ENCODE data around the gene CHMP4A. TPM values are rescaled to one million over a fixed set of nuclear protein-coding genes. Genes with fewer than 3 reads are reported as not detected.
A peak's percentile ranks its signal among the peaks of the same experiment; 100 is the strongest.

CHMP4A gene
- total RNA-seq, 1 experiment from 2014 or later, result 56.7 TPM

GRCh38 chr14:24236689-24237462, 23.6 kb upstream of the CHMP4A start:
- peaks cover 13% of the 10 kb centered on the region for H3K4me1 ChIP-seq (ENCODE audit: insufficient read depth, low read length, poor library complexity, severe bottlenecking)
- no TSS peak for BruUV-seq (replicated peaks)
- peaks cover 60% of the 10 kb centered on the region for H3K36me3 ChIP-seq (ENCODE audit: insufficient read depth, low read length, poor library complexity, severe bottlenecking)
- ChIA-PET CTCF (no interaction called here), POLR2A (ENCODE audit: low non-redundant PET) (no interaction called here)
- H3K27ac ChIP-seq (ENCODE audit: low read depth, low read length, poor library complexity, severe bottlenecking), result no peak overlapping the region
- no peaks in the 10 kb centered on the region for H3K9me3 ChIP-seq (ENCODE audit: low read depth, low read length, poor library complexity, severe bottlenecking)
- no peak for DNase-seq (ENCODE audit: low spot score)
- intact Hi-C loops (cut with micrococcal nuclease; ENCODE audit: unreplicated experiment), result no loop called here
- no peaks in the 10 kb centered on the region for H3K27me3 ChIP-seq (replicated peaks; ENCODE audit: insufficient read depth, low read depth, low read length, poor library complexity)
- TF ChIP-seq EZH2 (IDR thresholded peaks at IDR 0.05; ENCODE audit: borderline replicate concordance, low read depth, low read length, poor library complexity, severe bottlenecking) (no peak), CTCF (conservative IDR thresholded peaks at IDR 0.05; ENCODE audit: low read depth, low read length) (no peak)
- H3K4me3 ChIP-seq (ENCODE audit: low read depth, low read length, poor library complexity, severe bottlenecking), result no peak overlapping the region

GRCh38 chr14:24235804-24236688, 22.8 kb upstream of the CHMP4A start:
- Histone ChIP-seq H3K27ac (ENCODE audit: low read depth, low read length, poor library complexity, severe bottlenecking) (no peak overlapping the region), H3K9me3 (ENCODE audit: low read depth, low read length, poor library complexity, severe bottlenecking) (no peaks in the 10 kb centered on the region), H3K4me1 (ENCODE audit: insufficient read depth, low read length, poor library complexity, severe bottlenecking) (peaks cover 12% of the 10 kb centered on the region), H3K4me3 (ENCODE audit: low read depth, low read length, poor library complexity, severe bottlenecking) (no peak overlapping the region), H3K36me3 (ENCODE audit: insufficient read depth, low read length, poor library complexity, severe bottlenecking) (peaks cover 60% of the 10 kb centered on the region), H3K27me3 (replicated peaks; ENCODE audit: insufficient read depth, low read depth, low read length, poor library complexity) (no peaks in the 10 kb centered on the region)
- intact Hi-C loops (cut with micrococcal nuclease; ENCODE audit: unreplicated experiment), result no loop called here
- DNase-seq (ENCODE audit: low spot score), result no peak
- POLR2A ChIA-PET (ENCODE audit: low non-redundant PET), result no interaction called here
- TF ChIP-seq CTCF (conservative IDR thresholded peaks at IDR 0.05; ENCODE audit: low read depth, low read length), result no peak
- no peak for TF ChIP-seq EZH2 (IDR thresholded peaks at IDR 0.05; ENCODE audit: borderline replicate concordance, low read depth, low read length, poor library complexity, severe bottlenecking)
- no TSS peak for BruUV-seq (replicated peaks)
- CTCF ChIA-PET, result no interaction called here

- POLR2A ChIA-PET (ENCODE audit: low non-redundant PET), result interaction anchor here (0.6 kb wide), 1 partner anchor 7 kb away, joined by 3 read pairs; no protein-coding TSS in a partner anchor
- TF ChIP-seq EZH2 (IDR thresholded peaks at IDR 0.05; ENCODE audit: borderline replicate concordance, low read depth, low read length, poor library complexity, severe bottlenecking) (no peak), CTCF (conservative IDR thresholded peaks at IDR 0.05; ENCODE audit: low read depth, low read length) (no peak)
- Histone ChIP-seq H3K4me1 (ENCODE audit: insufficient read depth, low read length, poor library complexity, severe bottlenecking) (peaks cover 15% of the 10 kb centered on the region), H3K27me3 (replicated peaks; ENCODE audit: insufficient read depth, low read depth, low read length, poor library complexity) (no peaks in the 10 kb centered on the region), H3K4me3 (ENCODE audit: low read depth, low read length, poor library complexity, severe bottlenecking) (peak overlapping the region; percentile 77), H3K27ac (ENCODE audit: low read depth, low read length, poor library complexity, severe bottlenecking) (no peak overlapping the region), H3K36me3 (ENCODE audit: insufficient read depth, low read length, poor library complexity, severe bottlenecking) (peaks cover 44% of the 10 kb centered on the region), H3K9me3 (ENCODE audit: low read depth, low read length, poor library complexity, severe bottlenecking) (no peaks in the 10 kb centered on the region)
- no peak for DNase-seq (ENCODE audit: low spot score)
- intact Hi-C loops (cut with micrococcal nuclease; ENCODE audit: unreplicated experiment), result no loop called here
- no TSS peak for BruUV-seq (replicated peaks)
- CTCF ChIA-PET, result no interaction called here
These were observed 21.1 kb upstream of the CHMP4A start for GRCh38 chr14:24234095-24235005.
